GM12801 (cell line): ENCODE data around the gene DCTN2.

ENCODE experiments used
- TF ChIP-seq, protein P1 (sequence below): IDR thresholded peaks from one replicate; pipeline ENCODE4 v1.5.1; 2011; ENCODE audit warnings: control low read depth; ENCODE audit not compliant: insufficient read length; ENCODE audit errors: extremely low read depth

Gene DCTN2

DNA sequence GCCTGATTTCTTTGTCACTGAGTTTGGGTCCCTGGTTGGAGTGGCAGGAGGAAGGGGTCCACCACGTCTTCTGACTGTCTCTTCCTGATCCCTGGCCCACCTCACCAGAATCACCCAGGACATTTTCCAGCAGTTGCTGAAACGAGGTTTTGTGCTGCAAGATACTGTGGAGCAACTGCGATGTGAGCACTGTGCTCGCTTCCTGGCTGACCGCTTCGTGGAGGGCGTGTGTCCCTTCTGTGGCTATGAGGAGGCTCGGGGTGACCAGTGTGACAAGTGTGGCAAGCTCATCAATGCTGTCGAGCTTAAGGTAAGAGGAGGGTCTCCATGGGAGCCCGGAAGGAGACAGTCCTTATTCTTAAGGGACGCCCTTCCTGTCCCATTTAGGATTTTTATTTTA lies 46.8 kb downstream of the DCTN2 start:
- TF ChIP-seq, protein P1, sequence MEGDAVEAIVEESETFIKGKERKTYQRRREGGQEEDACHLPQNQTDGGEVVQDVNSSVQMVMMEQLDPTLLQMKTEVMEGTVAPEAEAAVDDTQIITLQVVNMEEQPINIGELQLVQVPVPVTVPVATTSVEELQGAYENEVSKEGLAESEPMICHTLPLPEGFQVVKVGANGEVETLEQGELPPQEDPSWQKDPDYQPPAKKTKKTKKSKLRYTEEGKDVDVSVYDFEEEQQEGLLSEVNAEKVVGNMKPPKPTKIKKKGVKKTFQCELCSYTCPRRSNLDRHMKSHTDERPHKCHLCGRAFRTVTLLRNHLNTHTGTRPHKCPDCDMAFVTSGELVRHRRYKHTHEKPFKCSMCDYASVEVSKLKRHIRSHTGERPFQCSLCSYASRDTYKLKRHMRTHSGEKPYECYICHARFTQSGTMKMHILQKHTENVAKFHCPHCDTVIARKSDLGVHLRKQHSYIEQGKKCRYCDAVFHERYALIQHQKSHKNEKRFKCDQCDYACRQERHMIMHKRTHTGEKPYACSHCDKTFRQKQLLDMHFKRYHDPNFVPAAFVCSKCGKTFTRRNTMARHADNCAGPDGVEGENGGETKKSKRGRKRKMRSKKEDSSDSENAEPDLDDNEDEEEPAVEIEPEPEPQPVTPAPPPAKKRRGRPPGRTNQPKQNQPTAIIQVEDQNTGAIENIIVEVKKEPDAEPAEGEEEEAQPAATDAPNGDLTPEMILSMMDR = no peak

DNA sequence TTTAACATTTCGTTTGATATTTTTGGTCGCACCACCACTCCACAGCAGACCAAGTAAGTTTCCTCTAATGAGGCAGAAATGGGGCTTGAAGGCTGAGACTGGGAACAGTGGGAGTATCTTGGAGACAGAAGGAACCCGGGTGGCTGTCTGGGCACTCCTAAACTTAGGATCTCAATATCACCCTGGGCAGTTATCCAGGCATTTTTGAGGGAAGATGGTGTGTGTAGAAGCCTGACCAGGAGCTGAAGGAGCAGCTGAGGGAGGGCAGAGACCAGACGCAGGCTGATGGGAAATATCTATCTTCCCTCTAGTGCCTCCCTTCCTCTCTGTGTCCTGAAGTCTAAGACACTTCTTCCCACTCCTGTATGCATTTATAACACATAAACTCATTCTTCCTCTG lies 48.4 kb downstream of the DCTN2 start:
- TF ChIP-seq, protein P1 = no peak

DNA sequence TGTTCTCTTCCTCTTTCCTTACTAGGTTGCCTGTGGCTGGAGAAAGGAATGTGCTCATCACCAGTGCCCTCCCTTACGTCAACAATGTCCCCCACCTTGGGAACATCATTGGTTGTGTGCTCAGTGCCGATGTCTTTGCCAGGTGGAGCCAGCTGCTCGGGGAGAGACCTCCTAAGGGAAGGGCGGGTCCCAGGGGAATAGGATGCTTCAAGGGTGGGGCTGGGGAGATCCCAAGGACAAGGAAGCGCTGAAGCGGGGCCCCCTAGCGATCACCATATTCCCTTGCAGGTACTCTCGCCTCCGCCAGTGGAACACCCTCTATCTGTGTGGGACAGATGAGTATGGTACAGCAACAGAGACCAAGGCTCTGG lies 48.9 kb downstream of the DCTN2 start:
- TF ChIP-seq, protein P1 = no peak

DNA sequence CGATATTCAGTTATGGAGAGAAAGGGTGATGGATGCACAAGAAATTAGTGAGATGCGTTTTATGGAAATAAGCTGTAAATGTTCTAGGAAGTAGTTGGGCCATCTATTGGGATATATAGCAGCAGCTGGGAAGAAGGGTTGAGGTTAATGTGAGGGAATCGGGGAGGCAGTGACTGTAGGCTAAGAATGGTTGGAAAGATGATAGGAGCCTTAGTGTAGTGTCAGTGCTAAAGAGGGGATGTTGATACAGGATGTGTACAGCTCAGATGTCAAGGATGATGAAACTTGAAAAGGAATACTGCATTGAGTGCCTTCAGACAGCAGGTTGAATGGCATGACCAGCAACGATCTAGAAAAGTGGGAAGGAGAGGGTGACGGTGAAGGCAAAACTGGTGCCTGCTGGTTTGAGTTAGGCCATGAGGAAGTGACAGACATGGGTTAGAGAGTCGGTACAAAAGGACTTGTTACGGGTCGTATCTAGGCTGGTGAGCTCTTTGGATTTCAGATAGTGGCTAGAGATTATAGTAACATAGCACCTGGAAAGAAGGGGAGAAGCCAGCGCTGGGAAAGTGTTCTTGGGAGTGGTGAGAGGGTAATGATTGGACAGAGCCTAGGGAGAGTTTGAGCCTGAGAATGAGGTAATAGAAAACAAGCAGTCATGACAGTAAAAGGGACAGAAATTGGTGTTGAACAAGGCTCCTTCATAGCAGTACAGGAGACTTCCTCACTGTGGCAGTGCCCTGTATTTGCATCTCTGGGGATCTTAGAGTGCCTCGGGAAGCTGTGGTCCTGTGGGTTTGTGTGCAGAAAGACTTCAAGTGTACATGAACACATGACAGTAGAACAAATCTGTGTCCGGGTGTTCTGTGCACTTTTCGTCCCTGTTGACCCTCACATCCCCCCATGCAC lies 49.5 kb downstream of the DCTN2 start:
- TF ChIP-seq, protein P1 = no peak

DNA sequence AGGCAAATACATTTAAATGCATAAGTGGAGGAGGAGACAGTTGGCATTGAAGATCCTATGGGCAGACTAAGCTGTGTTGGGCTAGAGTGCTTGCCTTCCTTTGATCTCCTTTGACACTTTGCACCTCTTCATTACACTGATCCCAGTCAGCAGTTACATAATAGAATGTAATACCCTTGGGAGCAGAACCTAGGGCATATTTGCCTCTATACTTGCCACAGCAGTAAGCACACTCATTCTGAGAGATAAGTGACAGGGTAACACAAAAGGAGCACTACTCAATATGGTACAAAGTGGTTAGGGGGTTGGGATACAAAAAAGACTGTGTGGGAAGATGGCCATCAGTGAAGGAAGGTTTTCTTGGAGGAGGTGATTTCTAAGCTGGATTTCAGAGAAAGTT lies 50.2 kb downstream of the DCTN2 start:
- TF ChIP-seq, protein P1 = no peak

DNA sequence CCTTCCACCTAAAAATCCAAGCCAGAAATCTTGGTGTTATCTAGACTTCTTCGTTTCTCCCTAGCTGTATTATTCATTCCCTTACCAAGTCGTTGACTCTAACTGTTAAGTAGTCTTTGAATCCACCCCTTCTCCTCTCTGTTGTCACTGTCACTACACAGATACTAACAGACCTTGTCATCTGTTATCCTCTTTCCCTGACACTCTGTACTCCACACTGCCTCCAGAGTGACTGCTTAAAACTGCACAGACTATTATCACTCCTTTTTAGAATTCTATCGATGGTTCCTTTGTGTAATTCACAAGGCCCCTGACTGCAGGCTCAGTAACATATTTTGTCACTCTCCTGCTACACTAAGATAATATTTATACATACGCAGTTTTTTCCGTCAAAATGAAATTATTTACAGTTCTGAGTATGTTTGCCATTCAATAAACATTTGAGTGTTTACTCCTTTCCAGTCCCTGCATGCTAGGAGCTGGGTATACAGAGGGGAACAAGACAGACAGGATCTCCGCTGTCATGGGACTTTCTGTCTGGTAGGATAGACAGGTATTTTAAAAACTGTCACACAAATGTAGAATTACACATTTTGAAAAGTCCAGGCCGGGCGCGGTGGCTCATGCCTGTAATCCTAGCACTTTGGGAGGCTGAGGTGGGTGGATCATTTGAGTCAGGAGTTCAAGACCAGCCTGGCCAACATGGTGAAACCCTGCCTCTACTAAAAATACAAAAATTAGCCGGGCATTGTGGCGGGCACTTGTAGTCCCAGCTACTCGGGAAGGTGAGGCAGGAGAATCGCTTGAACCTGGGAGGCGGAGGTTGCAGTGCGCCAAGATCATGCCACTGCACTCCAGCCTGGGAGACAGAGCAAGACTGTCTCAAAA lies 55.4 kb downstream of the DCTN2 start:
- TF ChIP-seq, protein P1 = no peak

DNA sequence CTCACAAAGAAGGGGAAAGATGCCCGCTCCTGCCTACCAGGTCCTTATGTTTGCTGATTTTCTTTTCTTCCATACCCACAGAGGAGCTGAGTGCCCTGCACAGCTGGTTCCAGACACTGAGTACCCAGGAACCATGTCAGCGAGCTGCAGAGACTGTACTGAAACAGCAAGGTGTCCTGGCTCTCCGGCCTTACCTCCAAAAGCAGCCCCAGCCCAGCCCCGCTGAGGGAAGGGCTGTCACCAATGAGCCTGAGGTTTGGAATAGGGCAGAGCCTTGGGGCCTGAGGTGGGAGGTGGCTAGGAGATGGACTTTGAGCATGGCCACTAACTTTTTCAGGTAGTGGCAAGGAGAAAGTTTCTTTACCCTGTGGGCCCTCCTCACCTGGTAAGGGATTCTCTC lies 56.9 kb downstream of the DCTN2 start:
- TF ChIP-seq, protein P1 = no peak
